ENCODE measurements around the gene TMEM270.
A peak's percentile ranks its signal among the peaks of the same experiment; 100 is the strongest.
"Not testable (repeated sequence)": the region's sequence is repeated elsewhere in the genome, so short reads cannot be mapped to it uniquely, and the experiment has no call there.

TMEM270 gene, protein sequence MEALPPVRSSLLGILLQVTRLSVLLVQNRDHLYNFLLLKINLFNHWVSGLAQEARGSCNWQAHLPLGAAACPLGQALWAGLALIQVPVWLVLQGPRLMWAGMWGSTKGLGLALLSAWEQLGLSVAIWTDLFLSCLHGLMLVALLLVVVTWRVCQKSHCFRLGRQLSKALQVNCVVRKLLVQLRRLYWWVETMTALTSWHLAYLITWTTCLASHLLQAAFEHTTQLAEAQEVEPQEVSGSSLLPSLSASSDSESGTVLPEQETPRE

DNA sequence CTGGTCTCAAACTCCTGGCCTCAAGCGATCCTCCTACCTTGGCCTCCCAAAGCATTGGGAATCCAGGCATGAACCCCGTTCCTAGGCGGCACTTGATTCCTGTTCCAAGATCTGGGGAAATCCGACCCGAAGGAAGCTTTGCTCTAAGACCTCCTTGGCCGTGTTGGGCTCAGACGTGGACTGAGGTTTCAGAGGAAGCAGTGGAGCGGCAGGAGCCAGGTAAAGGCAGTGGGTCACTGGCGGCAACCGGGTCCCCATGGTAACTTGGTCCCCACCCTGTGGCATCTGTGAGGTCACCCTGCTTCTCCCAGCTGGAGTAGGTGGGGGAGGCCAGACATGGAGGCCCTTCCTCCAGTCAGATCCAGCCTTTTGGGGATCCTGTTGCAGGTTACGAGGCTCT is at the start of gene TMEM270:
TMEM270 (plus strand) TSS at position 301 of the 400 bp plus-strand sequence; CDS start at position 337, 36 bp downstream.
- in situ Hi-C loops (cut with HindIII; ENCODE audit: low pct_unique_long_range_greater_than_20kb, low sequenced_read_pairs), result no loop called here
- DNase-seq (ENCODE audit: low read depth in 1 of 2, low spot score in 1 of 2), result no peak
- TF ChIP-seq JUND (IDR thresholded peaks at IDR 0.05; ENCODE audit: low read depth), result no peak

DNA sequence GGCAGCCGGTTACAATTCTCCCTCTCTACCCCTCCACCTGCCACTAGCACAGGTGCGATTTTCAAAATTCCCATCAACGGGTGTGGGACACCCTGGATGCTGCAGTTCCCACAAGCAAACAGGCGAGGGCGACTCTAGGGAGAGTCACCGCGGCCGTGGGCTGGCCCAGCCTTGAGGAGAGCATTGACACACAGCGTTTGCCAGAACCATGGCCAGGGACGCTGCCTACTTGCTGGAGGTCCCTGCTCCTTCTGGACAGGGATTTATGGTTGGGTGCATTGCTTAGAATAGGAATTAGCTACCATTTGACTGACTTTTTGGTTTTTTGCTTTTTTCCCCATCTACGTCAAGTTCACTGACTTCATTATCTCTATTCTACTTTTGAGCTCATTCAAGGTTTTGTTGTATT is 49.2 kb upstream of the TMEM270 start:
- in situ Hi-C loops (cut with HindIII; ENCODE audit: low pct_unique_long_range_greater_than_20kb, low sequenced_read_pairs), result no loop called here
- no peak for TF ChIP-seq JUND (IDR thresholded peaks at IDR 0.05; ENCODE audit: low read depth)
- peak; percentile 66 to 93 for DNase-seq (ENCODE audit: low read depth in 1 of 2, low spot score in 1 of 2)

DNA sequence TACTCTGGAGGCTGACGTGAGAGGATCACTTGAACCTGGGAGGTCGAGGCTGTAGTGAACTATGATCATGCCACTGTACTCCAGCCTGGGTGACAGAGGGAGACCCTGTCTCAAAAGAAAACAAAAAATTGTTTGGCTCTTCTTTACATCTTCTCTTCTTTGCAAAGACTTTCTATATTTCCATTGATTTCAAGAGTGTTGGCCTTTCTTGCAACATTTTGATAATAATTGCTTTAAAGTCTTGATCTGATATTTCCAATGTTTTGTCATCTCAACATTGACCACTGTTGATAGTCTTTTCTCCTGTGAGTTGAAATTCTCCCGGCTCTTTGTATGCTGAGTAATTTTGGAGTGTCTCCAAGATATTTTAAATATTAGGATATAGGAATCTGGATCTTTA is 48.0 kb upstream of the TMEM270 start:
- TF ChIP-seq JUND (IDR thresholded peaks at IDR 0.05; ENCODE audit: low read depth), result no peak
- DNase-seq (ENCODE audit: low read depth in 1 of 2, low spot score in 1 of 2), result no peak
- in situ Hi-C loops (cut with HindIII; ENCODE audit: low pct_unique_long_range_greater_than_20kb, low sequenced_read_pairs), result no loop called here

DNA sequence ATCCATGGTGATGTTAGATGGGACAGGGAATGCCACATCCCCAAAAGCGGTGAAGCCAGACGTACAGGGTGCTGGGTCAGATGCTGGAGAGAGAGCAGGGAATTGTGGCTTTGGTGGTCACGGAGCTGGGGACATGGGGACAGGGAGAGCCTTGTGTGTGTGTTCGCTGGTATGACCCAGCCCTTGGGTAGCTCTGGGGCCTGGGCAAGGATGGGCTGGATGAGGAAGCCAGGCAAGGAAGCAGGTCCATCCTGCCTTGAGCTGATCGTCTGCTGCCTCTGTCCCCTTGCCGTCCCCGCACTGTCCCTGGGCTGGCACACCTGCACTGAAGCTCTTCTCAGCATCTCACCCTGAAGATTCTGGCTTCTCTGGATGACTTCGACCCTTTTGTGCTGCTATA is 45.5 kb upstream of the TMEM270 start:
- no peak for TF ChIP-seq JUND (IDR thresholded peaks at IDR 0.05; ENCODE audit: low read depth)
- in situ Hi-C loops (cut with HindIII; ENCODE audit: low pct_unique_long_range_greater_than_20kb, low sequenced_read_pairs), result no loop called here
- DNase-seq (ENCODE audit: low read depth in 1 of 2, low spot score in 1 of 2), result no peak

DNA sequence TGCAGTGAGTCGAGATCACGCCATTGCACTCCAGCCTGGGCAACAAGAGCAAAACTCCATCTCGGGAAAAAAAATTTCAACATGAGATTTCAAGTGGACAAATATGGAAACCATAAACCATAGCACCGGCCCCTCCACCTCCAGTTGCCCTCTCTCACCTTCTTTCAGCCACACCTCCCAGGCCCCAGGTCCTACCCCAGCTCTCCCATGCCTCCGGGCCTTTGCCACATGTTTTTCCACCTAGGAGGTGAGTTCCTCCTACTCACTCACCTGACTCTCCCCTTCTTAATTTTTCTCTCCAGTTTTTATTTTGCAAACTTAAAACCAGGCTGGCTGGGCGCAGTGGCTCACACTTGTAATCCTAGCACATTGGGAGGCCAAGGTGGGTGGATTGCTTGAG is 43.8 kb upstream of the TMEM270 start:
- in situ Hi-C loops (cut with HindIII; ENCODE audit: low pct_unique_long_range_greater_than_20kb, low sequenced_read_pairs), result no loop called here
- no peak for TF ChIP-seq JUND (IDR thresholded peaks at IDR 0.05; ENCODE audit: low read depth)

DNA sequence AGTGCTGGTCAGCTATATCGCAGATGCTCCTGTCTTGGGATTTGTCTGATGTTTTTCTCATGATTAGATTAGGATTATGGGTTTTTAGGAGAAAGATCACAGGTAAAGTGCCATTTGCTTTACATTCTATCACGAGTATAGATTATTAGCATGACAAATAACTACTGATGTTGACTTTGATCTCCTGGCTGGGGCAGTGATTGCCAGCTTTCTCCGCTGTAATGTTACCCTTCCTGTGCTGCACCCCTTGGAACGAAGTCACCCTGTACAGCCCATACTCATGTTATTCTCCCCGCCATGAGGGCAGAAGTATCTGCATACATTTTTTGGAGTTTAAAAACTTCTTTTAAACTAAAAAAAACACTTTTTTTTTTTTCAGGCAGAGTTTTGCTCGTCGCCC is 40.9 kb upstream of the TMEM270 start:
- in situ Hi-C loops (cut with HindIII; ENCODE audit: low pct_unique_long_range_greater_than_20kb, low sequenced_read_pairs), result no loop called here
- no peak for TF ChIP-seq JUND (IDR thresholded peaks at IDR 0.05; ENCODE audit: low read depth)

More for the DNA sequence above, 43.8 kb upstream of the TMEM270 start:
- DNase-seq (ENCODE audit: low read depth in 1 of 2, low spot score in 1 of 2), result no peak

DNA sequence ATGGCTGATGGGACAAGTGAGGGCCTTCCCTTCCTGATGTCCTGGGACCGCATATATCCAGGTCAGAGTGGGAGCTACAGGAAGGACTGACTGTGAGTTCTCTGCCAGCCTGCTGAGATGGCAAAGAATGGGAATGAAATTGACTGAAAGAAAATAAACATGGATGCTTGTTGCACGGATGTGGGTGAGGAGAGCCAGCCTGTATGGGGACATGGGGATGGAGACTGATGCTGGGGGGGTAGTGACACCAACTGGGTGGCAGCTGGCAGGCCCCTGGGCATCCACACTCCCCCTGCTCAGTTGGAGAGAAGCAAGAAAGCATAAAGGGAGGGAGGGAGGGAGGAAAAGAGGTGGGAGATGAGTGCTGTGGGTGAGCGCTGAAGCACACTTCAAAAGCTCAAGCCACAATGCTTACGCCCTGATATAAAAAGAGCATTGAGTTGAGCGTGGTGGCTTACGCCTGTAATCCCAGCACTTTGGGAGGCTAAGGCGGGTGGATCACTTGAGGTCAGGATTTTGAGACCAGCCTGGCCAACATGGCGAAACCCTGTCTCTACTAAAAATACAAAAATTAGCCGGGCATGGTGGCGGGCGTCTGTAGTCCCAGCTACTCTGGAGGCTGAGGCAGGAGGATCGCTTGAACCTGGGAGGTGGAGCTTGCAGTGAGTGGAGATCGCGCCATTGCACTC is 39.2 kb upstream of the TMEM270 start:
- in situ Hi-C loops (cut with HindIII; ENCODE audit: low pct_unique_long_range_greater_than_20kb, low sequenced_read_pairs); DNase-seq (ENCODE audit: low read depth in 1 of 2, low spot score in 1 of 2): not testable (repeated sequence)

More for the DNA sequence above, 40.9 kb upstream of the TMEM270 start:
- no peak for DNase-seq (ENCODE audit: low read depth in 1 of 2, low spot score in 1 of 2)

DNA sequence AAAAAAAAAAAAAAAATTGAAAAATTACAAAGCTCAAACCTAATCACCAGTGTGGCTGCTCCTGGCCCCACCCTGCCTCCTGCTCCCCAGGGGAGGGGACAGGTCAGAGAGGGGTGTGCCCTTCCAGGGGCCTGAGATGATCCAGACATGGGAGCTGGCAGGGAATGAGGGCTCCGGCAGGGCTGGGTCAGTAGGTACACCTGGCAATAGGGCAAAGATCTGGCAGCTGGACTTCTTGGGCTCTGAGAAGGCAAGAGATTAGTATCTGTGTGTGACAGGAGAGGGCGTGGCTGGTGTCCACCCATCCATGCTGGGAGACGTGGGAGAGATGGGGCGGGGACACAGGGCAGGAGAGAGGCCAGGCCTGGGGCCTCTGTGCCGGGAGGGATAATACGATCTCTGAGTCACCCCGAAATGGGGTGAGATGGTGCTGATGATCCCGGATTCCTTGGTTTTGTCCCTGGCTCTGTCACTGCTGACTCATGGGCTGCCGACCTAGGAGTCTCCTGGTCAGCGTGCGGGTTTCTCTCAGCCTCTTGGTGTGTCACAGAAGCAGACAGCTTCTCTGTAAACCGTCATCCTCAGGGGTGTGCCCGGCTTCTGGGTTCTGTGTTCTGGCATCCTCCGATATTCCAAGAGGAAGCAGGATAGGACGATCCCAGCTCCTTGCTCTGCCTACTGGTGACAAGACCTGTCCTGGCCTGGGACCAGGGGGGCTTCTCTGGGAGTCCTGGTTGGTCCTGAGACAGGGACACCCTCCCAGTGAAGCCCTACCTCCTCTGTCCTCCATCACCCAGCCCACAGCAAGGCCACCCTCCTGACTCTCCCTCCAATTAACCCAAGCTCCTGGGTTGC is 38.4 kb upstream of the TMEM270 start:
- TF ChIP-seq JUND (IDR thresholded peaks at IDR 0.05; ENCODE audit: low read depth), result peak; percentile 85; the same call in 1 of the 2 replicates
- peak; percentile 77 to 97 for DNase-seq (ENCODE audit: low read depth in 1 of 2, low spot score in 1 of 2)
- in situ Hi-C loops (cut with HindIII; ENCODE audit: low pct_unique_long_range_greater_than_20kb, low sequenced_read_pairs), result no loop called here

DNA sequence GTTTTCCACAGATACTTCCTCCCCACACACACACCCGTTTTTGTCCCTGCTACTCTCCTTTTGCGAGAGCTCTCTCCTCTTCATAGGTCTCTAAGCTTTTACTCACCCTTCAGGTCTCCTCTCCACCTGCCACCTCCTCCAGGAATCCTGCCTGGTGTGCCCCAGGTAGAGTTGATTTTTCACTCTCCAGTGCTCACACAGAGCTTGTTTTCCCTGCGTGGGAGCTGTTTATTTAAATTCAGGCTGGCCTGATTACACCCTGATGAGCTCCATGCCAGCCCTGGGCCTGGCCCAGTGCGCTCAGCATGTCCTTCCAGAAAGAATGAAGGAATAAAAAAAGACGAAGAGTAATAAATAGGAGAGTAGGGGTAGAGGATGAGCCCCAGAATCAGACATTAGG is 37.7 kb upstream of the TMEM270 start:
- in situ Hi-C loops (cut with HindIII; ENCODE audit: low pct_unique_long_range_greater_than_20kb, low sequenced_read_pairs), result no loop called here
- peak in 1 of 2 experiments; percentile 69 for DNase-seq (ENCODE audit: low read depth in 1 of 2, low spot score in 1 of 2)

DNA sequence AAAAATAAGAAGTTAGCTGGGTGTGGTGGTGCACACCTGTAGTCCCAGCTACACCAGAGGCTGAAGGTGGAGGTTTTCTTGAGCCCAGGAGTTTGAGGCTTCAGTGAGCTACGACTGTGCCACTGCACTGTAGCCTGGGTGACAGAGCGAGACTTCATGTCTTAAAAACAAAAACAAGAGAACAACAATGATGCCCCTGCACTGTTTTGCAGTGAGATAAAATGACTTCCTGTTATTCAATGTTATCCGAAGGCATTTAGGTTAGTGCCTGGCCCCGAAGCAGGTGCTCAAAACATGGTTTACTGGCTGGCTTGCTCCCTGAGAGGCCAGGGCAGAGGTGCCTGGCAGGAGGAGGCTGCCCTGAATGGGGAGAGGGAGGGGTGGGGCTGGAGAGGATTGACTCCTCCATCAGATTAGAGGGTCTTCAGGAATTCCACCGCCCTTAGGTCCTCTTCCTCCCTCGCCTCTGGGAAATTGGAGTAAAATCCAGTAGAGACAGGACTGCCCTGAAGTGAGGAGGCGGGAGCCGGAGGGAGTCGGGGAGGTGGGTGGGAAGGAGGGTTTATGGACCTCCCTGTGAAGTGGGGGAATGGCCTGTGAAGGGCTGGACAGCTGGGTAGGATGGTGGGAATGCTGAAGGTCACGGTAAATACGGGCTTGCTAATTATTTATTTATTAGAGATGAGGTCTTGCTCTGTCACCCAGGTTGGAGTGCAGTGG is 36.9 kb upstream of the TMEM270 start:
- no peak for TF ChIP-seq JUND (IDR thresholded peaks at IDR 0.05; ENCODE audit: low read depth)
- DNase-seq (ENCODE audit: low read depth in 1 of 2, low spot score in 1 of 2), result no peak
- in situ Hi-C loops (cut with HindIII; ENCODE audit: low pct_unique_long_range_greater_than_20kb, low sequenced_read_pairs), result no loop called here

More for the DNA sequence above, 37.7 kb upstream of the TMEM270 start:
- TF ChIP-seq JUND (IDR thresholded peaks at IDR 0.05; ENCODE audit: low read depth), result no peak

DNA sequence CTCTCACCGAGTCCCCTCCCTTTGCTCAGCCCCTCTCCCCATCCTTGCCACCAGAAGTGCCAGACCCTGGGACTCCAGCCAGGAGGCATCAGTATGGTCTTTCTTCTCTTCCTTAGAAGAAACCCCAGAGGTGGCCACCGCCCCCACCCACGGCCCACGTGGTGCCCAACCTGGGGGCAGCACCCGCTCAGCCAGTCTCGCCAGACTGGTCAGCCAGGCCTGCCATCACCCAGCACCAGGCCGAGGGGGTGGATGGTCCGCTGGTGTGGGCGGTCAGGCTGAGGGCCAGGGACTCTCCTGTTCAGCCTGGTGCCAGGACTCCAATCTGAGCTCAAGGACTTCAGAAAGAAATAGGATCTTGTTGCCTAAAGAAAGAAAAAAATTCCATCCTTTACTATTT is 36.0 kb upstream of the TMEM270 start:
- in situ Hi-C loops (cut with HindIII; ENCODE audit: low pct_unique_long_range_greater_than_20kb, low sequenced_read_pairs), result no loop called here
- peak in 1 of 2 experiments; percentile 73 for DNase-seq (ENCODE audit: low read depth in 1 of 2, low spot score in 1 of 2)
- no peak for TF ChIP-seq JUND (IDR thresholded peaks at IDR 0.05; ENCODE audit: low read depth)

DNA sequence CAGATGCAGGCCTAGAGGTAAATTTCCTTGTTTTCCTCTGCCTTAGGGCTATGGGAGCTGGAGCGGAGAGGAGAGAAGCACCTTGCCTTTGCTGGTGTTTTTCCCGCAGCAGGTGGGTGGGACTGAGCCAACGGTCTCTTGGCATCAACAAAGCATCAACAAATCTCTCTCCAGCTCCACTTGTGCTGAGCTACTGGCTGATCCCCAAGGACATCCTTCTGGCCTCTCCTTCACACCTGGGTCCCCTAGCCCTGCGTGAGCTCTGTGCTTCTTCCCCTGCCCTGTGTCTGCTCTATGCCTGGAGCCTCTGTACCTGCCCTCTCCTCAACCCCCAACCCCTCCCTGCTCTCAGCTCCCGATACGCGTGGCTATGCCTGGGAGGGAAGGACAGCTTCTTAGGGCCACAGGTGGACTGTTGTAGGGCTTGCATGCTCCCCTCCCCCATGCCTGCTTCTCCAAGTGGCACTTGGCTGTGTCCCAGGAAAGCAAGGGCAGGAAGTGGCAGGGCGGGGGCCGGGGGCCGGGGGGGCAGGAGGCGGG is 33.3 kb upstream of the TMEM270 start:
- no peak for TF ChIP-seq JUND (IDR thresholded peaks at IDR 0.05; ENCODE audit: low read depth)
- peak in 1 of 2 experiments; percentile 97 for DNase-seq (ENCODE audit: low read depth in 1 of 2, low spot score in 1 of 2)
- in situ Hi-C loops (cut with HindIII; ENCODE audit: low pct_unique_long_range_greater_than_20kb, low sequenced_read_pairs), result no loop called here
